ACC112 (cell line): ENCODE measurements around the gene U2AF2.

Experiments
- H2AFZ ChIP-seq: fragments of 200-600 bp; sonication (generic); one replicate; pipeline ENCODE4 v1.6.0; 2017; ENCODE audit warnings: antibody characterized with exemption, low read length; ENCODE audit not compliant: unreplicated experiment
- H3K27ac ChIP-seq: fragments of 200-600 bp; sonication (generic); 2 replicates; pipeline ENCODE4 v1.5.1; 2014; ENCODE audit warnings: low read depth, mild to moderate bottlenecking, antibody characterized with exemption, low read length, moderate library complexity
- H3K27me3 ChIP-seq: fragments of 200-600 bp; sonication (generic); 2 replicates; pipeline ENCODE4 v1.6.1; 2014; ENCODE audit warnings: mild to moderate bottlenecking, antibody characterized with exemption, low read length, moderate library complexity, mixed read lengths; ENCODE audit not compliant: insufficient read depth
- H3K36me3 ChIP-seq: fragments of 200-600 bp; sonication (generic); 2 replicates; pipeline ENCODE4 v1.6.1; 2016; ENCODE audit warnings: mild to moderate bottlenecking, antibody characterized with exemption, low read length, moderate library complexity, mixed read lengths; ENCODE audit not compliant: insufficient read depth
- H3K4me1 ChIP-seq: fragments of 200-600 bp; sonication (generic); one replicate; pipeline ENCODE4 v1.6.1; 2016; ENCODE audit warnings: low read length, mixed read lengths; ENCODE audit not compliant: insufficient read depth, unreplicated experiment, control insufficient read depth
- H3K4me3 ChIP-seq: fragments of 200-600 bp; sonication (generic); 2 replicates; pipeline ENCODE4 v1.5.1; 2014; ENCODE audit warnings: mild to moderate bottlenecking, low read depth, low read length
- H3K79me2 ChIP-seq: fragments of 200-600 bp; sonication (generic); one replicate; pipeline ENCODE4 v1.6.0; 2016; ENCODE audit warnings: low read length; ENCODE audit not compliant: control insufficient read depth, unreplicated experiment, insufficient read depth

The U2AF2 gene

GRCh38 chr19:55643887-55644176 is 11.0 kb upstream of the U2AF2 start:
- peak overlapping the region; percentile 96 for H3K4me3 ChIP-seq
- peaks cover 9% of the 10 kb centered on the region for H3K4me1 ChIP-seq
- H3K27ac ChIP-seq = no peak overlapping the region
- no peaks in the 10 kb centered on the region for H3K27me3 ChIP-seq
- H2AFZ ChIP-seq = no peak overlapping the region
- peaks cover 33% of the 10 kb centered on the region for H3K79me2 ChIP-seq
- no peaks in the 10 kb centered on the region; the same call in 1 of the 2 replicates for H3K36me3 ChIP-seq

GRCh38 chr19:55644191-55644833 is 10.5 kb upstream of the U2AF2 start:
- Histone ChIP-seq H2AFZ (no peak overlapping the region), H3K4me1 (peaks cover 9% of the 10 kb centered on the region), H3K36me3 (no peaks in the 10 kb centered on the region; the same call in 1 of the 2 replicates), H3K27ac (no peak overlapping the region), H3K4me3 (peak overlapping the region; percentile 96), H3K27me3 (no peaks in the 10 kb centered on the region), H3K79me2 (peaks cover 30% of the 10 kb centered on the region)

GRCh38 chr19:55644842-55645511 is 9.9 kb upstream of the U2AF2 start:
- H3K4me1 ChIP-seq = peaks cover 9% of the 10 kb centered on the region
- H2AFZ ChIP-seq = no peak overlapping the region
- peak overlapping the region; percentile 96 for H3K4me3 ChIP-seq
- peaks cover 28% of the 10 kb centered on the region for H3K79me2 ChIP-seq
- H3K27me3 ChIP-seq = no peaks in the 10 kb centered on the region
- no peaks in the 10 kb centered on the region; the same call in 1 of the 2 replicates for H3K36me3 ChIP-seq
- no peak overlapping the region for H3K27ac ChIP-seq

- peaks cover 9% of the 10 kb centered on the region for H3K4me1 ChIP-seq
- H3K36me3 ChIP-seq = no peaks in the 10 kb centered on the region; the same call in 1 of the 2 replicates
- no peak overlapping the region; the same call in 1 of the 2 replicates for H3K4me3 ChIP-seq
- H3K27me3 ChIP-seq = no peaks in the 10 kb centered on the region
- H3K27ac ChIP-seq = no peak overlapping the region
- H2AFZ ChIP-seq = no peak overlapping the region
- peaks cover 28% of the 10 kb centered on the region for H3K79me2 ChIP-seq
These were observed 9.3 kb upstream of the U2AF2 start for GRCh38 chr19:55645512-55645881.

- H3K4me1 ChIP-seq = peaks cover 9% of the 10 kb centered on the region
- no peaks in the 10 kb centered on the region; the same call in 1 of the 2 replicates for H3K36me3 ChIP-seq
- no peak overlapping the region for H3K27ac ChIP-seq
- peak overlapping the region; percentile 86 for H3K4me3 ChIP-seq
- H2AFZ ChIP-seq = no peak overlapping the region
- H3K27me3 ChIP-seq = no peaks in the 10 kb centered on the region
- peaks cover 28% of the 10 kb centered on the region for H3K79me2 ChIP-seq
These were observed 7.7 kb upstream of the U2AF2 start for GRCh38 chr19:55646889-55647731.

GRCh38 chr19:55647732-55648584 is 6.9 kb upstream of the U2AF2 start, which contains the start of gene CCDC106:
Gene CCDC106 (plus strand): TSS chr19:55648212. CDS start chr19:55649047, 835 bp downstream.
- peak within 1 kb of the TSS; percentile 86 for H3K4me3 ChIP-seq
- no peaks in the 10 kb centered on the region; the same call in 1 of the 2 replicates for H3K36me3 ChIP-seq
- peak within 1 kb of the TSS; percentile 38 for H2AFZ ChIP-seq
- no peaks in the 10 kb centered on the region for H3K27me3 ChIP-seq
- H3K27ac ChIP-seq = no peak within 1 kb of the TSS
- H3K4me1 ChIP-seq = peaks cover 8% of the 10 kb centered on the region
- H3K79me2 ChIP-seq = peaks cover 24% of the 10 kb centered on the region

GRCh38 chr19:55648585-55649267 is 6.1 kb upstream of the U2AF2 start:
- no peak overlapping the region for H3K27ac ChIP-seq
- peaks cover 5% of the 10 kb centered on the region for H3K4me1 ChIP-seq
- no peaks in the 10 kb centered on the region; the same call in 1 of the 2 replicates for H3K36me3 ChIP-seq
- H3K27me3 ChIP-seq = no peaks in the 10 kb centered on the region
- peaks cover 20% of the 10 kb centered on the region for H3K79me2 ChIP-seq
- peak overlapping the region; percentile 86 for H3K4me3 ChIP-seq
- no peak overlapping the region for H2AFZ ChIP-seq

GRCh38 chr19:55649268-55650125 is 5.3 kb upstream of the U2AF2 start:
- Histone ChIP-seq H3K4me1 (peaks cover 5% of the 10 kb centered on the region), H2AFZ (no peak overlapping the region), H3K36me3 (no peaks in the 10 kb centered on the region; the same call in 1 of the 2 replicates), H3K27ac (no peak overlapping the region), H3K4me3 (no peak overlapping the region; the same call in 1 of the 2 replicates), H3K79me2 (peaks cover 13% of the 10 kb centered on the region), H3K27me3 (no peaks in the 10 kb centered on the region)

- Histone ChIP-seq H3K36me3 (no peaks in the 10 kb centered on the region), H3K79me2 (peaks cover 6% of the 10 kb centered on the region), H2AFZ (no peak overlapping the region), H3K27ac (no peak overlapping the region), H3K4me3 (no peak overlapping the region), H3K4me1 (peaks cover 4% of the 10 kb centered on the region), H3K27me3 (no peaks in the 10 kb centered on the region)
These were observed 4.7 kb upstream of the U2AF2 start for GRCh38 chr19:55650126-55650557.
